PFSK-1 (cell line): Measurements from ENCODE around the gene NRXN3.

ENCODE experiments used
- FOXP2 ChIP-seq: optimal IDR thresholded peaks from 2 replicates; pipeline ENCODE3; 2011; ENCODE audit warnings: borderline replicate concordance, control low read depth, inconsistent platforms; ENCODE audit not compliant: insufficient read depth; ENCODE audit errors: extremely low read length, extremely low read depth
- POLR2AphosphoS5 ChIP-seq: IDR thresholded peaks from 2 replicates; pipeline ENCODE4 v1.6.1; 2012; ENCODE audit warnings: low read depth, mild to moderate bottlenecking, control low read depth, low read length, moderate library complexity
- SIN3A ChIP-seq: IDR thresholded peaks from 2 replicates; pipeline ENCODE4 v1.6.1; 2012; ENCODE audit warnings: mild to moderate bottlenecking, low read length, moderate library complexity, borderline replicate concordance; ENCODE audit not compliant: insufficient read depth
- TAF1 ChIP-seq: IDR thresholded peaks from 2 replicates; pipeline ENCODE4 v1.6.1; 2012; ENCODE audit warnings: low read length, control low read depth, borderline replicate concordance; ENCODE audit not compliant: insufficient read depth
- TF ChIP-seq, protein P1 (sequence below), 2 experiments: IDR thresholded peaks; 2 replicates each; pipeline versions ENCODE4 v1.6.1 to v1.8.0; 2011 to 2012; ENCODE audit warnings: low read depth in 2 of 2, low read length in 2 of 2, control low read depth in 1 of 2, inconsistent platforms in 1 of 2, mild to moderate bottlenecking in 1 of 2, moderate library complexity in 1 of 2; ENCODE audit not compliant: insufficient read depth in 1 of 2

Gene NRXN3

DNA sequence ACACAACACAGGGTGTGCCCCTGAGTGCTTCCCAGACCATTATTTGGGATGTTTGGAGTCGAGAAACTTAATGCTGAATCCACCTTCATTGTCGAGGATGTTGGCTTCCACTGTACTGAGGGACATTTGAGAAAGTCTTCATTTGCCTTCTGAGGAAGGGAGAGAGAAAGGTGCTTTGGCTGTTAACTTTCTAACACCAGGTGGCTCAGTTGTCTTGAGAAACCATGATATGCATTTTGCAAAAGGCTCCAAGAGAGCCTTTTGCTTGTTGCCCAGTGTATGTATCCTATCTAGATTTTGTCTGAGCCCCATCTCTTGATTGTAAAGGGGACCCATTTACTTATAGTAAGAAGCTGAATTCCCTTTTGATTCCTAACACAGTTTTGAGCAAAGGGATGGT is 28.6 kb upstream of the NRXN3 start:
- TF ChIP-seq SIN3A (no peak), FOXP2 (no peak), POLR2AphosphoS5 (no peak), TAF1 (no peak)
- TF ChIP-seq, protein P1, sequence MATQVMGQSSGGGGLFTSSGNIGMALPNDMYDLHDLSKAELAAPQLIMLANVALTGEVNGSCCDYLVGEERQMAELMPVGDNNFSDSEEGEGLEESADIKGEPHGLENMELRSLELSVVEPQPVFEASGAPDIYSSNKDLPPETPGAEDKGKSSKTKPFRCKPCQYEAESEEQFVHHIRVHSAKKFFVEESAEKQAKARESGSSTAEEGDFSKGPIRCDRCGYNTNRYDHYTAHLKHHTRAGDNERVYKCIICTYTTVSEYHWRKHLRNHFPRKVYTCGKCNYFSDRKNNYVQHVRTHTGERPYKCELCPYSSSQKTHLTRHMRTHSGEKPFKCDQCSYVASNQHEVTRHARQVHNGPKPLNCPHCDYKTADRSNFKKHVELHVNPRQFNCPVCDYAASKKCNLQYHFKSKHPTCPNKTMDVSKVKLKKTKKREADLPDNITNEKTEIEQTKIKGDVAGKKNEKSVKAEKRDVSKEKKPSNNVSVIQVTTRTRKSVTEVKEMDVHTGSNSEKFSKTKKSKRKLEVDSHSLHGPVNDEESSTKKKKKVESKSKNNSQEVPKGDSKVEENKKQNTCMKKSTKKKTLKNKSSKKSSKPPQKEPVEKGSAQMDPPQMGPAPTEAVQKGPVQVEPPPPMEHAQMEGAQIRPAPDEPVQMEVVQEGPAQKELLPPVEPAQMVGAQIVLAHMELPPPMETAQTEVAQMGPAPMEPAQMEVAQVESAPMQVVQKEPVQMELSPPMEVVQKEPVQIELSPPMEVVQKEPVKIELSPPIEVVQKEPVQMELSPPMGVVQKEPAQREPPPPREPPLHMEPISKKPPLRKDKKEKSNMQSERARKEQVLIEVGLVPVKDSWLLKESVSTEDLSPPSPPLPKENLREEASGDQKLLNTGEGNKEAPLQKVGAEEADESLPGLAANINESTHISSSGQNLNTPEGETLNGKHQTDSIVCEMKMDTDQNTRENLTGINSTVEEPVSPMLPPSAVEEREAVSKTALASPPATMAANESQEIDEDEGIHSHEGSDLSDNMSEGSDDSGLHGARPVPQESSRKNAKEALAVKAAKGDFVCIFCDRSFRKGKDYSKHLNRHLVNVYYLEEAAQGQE (IDR thresholded peaks at IDR 0.05; ENCODE audit: insufficient read depth in 1 of 2, low read depth in 2 of 2, low read length in 2 of 2): no peak

DNA sequence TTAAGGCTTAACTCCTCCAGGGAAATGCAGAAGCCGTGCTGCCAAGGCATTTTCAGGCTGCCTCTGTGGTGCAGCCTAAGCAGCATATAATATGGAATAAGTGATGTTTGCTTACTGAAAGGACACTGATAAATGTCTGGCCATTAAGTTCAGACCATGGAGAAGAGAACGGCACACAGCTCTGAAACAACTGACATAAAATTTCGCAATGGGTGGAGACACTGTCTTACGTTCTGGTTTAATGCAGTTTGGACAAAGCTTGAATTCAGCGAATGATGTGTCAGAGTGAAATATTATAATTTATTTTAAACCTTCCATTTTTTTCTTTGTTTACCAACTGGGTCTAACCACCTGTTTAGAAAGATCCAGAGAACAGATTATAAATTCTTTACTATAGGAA is 27.2 kb upstream of the NRXN3 start:
- TF ChIP-seq, protein P1 (IDR thresholded peaks at IDR 0.05; ENCODE audit: insufficient read depth in 1 of 2, low read depth in 2 of 2, low read length in 2 of 2): no peak
- TF ChIP-seq FOXP2: no peak
- no peak for TF ChIP-seq SIN3A
- no peak for TF ChIP-seq TAF1
- TF ChIP-seq POLR2AphosphoS5: no peak

DNA sequence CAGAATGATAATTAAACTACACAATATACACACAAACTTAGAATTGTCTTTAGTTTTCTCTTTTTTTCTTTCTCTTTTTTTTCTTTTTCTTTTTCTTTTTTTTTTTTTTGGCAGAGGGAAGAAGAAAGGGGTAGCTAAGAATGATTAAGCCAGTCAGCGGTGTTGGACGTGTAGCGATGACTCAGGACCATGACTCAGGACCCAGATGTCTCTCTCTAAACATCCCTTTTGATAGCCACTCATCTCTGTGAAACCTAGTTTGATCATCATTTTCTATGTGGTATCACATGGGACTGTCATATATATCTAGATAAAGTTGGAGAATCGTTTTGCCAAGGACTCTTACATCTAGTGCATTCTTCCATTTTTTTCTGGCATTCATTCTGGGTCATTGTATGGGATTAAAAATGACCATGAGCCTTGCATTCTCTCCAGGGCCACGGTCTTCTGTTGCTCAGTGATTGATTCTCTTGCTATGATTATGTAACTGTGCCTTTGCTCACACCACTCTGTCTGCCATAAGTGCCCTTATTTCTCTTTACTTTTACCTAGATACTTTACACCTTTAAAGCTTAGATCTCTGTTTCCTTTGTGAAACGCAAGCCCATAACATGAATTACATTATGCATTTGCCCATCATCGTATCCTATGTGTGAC is 26.6 kb upstream of the NRXN3 start:
- no peak for TF ChIP-seq FOXP2
- TF ChIP-seq POLR2AphosphoS5: no peak
- TF ChIP-seq, protein P1 (IDR thresholded peaks at IDR 0.05; ENCODE audit: insufficient read depth in 1 of 2, low read depth in 2 of 2, low read length in 2 of 2): no peak
- no peak for TF ChIP-seq TAF1

DNA sequence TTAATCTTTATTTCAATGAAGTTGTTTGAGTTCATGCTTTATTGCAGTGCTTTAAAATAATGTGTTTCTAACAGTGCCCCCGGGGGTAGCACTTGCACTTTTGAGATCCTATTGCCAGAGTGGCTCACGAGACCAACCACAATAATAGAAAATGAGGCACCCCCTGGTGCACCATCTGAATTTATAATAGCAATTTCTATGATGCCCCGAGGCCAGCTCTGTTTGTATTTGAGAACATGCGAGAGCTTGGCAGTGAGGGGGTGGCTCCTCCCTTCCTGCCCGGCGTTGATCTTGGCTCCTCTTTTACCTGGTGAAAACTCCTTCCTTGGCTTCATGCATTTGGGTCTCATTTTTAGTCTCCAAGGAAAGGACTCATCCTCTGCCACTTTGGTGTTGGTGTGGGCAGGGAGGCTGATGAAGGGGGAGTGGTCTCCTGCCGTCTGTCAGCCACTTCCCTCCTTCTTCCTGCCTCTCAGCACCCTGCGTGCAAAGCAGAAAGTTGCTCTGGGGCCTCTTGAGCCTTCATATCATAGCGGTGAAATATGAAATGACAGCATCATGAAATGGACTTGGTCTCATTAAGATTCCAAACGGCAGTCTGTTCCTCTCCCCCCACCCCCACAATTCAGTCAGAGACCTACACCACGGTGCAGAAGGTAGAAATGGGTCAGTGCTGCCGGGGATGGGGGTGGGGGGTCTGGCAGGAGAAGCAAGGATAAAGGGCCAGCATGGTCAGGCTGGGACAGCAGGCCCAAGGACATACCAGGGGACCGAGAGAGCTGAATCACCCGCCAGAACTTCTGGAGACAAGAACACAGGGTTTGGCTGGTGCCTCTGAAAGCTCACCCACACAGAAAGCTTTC is 17.7 kb upstream of the NRXN3 start:
- TF ChIP-seq, protein P1 (IDR thresholded peaks at IDR 0.05; ENCODE audit: insufficient read depth in 1 of 2, low read depth in 2 of 2, low read length in 2 of 2): no peak
- no peak for TF ChIP-seq FOXP2
- TF ChIP-seq POLR2AphosphoS5: no peak
- no peak for TF ChIP-seq SIN3A
- TF ChIP-seq TAF1: no peak

DNA sequence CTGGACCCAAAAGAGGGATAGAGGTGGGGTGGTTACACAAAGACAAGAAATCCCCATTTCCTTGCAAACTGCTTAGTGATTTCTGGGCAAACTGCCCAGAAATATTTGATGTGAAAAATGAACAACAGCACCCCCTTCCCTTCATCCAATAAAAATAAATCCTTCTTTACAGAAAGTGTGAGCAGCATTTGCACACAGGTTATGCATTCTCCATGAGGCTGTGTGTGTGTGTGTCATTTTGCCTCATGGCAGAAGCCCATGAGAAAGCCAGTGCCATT is 17.2 kb upstream of the NRXN3 start:
- TF ChIP-seq FOXP2 (no peak), POLR2AphosphoS5 (no peak), TAF1 (no peak), SIN3A (no peak)
- TF ChIP-seq, protein P1 (IDR thresholded peaks at IDR 0.05; ENCODE audit: insufficient read depth in 1 of 2, low read depth in 2 of 2, low read length in 2 of 2): no peak
